RWPE2 (cell line): ENCODE measurements around the gene SEC23A.
"Not testable (repeated sequence)": the region's sequence is repeated elsewhere in the genome, so short reads cannot be mapped to it uniquely, and the experiment has no call there.

Experiments used
- ATAC-seq: fragments of 200-7000 bp; cut with Tn5 transposase; 3 replicates; pipeline ENCODE4 v1.9.1; 2021; ENCODE audit warnings: low read depth
- DNase-seq: peaks from one replicate; pipeline ENCODE4 v3.0.0-alpha.2; 2020; ENCODE audit warnings: low spot score
- H3K27ac ChIP-seq: fragments of 450-650 bp; 2 replicates; pipeline ENCODE4 v1.5.1; 2017; ENCODE audit warnings: mild to moderate bottlenecking; ENCODE audit not compliant: poor library complexity, severe bottlenecking
- H3K27me3 ChIP-seq: fragments of 250-450 bp; sonication (Bioruptor Pico); 2 replicates; pipeline ENCODE4 v1.5.1; 2021; ENCODE audit warnings: mild to moderate bottlenecking, moderate library complexity; ENCODE audit not compliant: insufficient read depth, poor library complexity, severe bottlenecking
- H3K36me3 ChIP-seq: fragments of 250-450 bp; sonication (Bioruptor Pico); 2 replicates; pipeline ENCODE4 v1.5.1; 2020; ENCODE audit warnings: low read depth, mild to moderate bottlenecking, moderate library complexity
- H3K4me1 ChIP-seq: fragments of 250-450 bp; sonication (Bioruptor Pico); 2 replicates; pipeline ENCODE4 v1.5.1; 2021; ENCODE audit warnings: mild to moderate bottlenecking, moderate library complexity; ENCODE audit not compliant: insufficient read depth, poor library complexity, severe bottlenecking
- H3K4me3 ChIP-seq: fragments of 250-450 bp; sonication (Bioruptor Pico); 2 replicates; pipeline ENCODE4 v1.5.1; 2021; ENCODE audit warnings: mild to moderate bottlenecking, moderate library complexity; ENCODE audit not compliant: severe bottlenecking
- H3K9me3 ChIP-seq: fragments of 250-450 bp; sonication (Bioruptor Pico); 2 replicates; pipeline ENCODE4 v1.5.1; 2021; ENCODE audit warnings: mild to moderate bottlenecking, moderate library complexity; ENCODE audit not compliant: severe bottlenecking
- TF ChIP-seq, protein P1 (sequence below): fragments of 450-650 bp; IDR thresholded peaks from one replicate; pipeline ENCODE4 v1.5.1; 2017; ENCODE audit warnings: mild to moderate bottlenecking, moderate library complexity; ENCODE audit not compliant: poor library complexity, severe bottlenecking

Gene SEC23A

DNA sequence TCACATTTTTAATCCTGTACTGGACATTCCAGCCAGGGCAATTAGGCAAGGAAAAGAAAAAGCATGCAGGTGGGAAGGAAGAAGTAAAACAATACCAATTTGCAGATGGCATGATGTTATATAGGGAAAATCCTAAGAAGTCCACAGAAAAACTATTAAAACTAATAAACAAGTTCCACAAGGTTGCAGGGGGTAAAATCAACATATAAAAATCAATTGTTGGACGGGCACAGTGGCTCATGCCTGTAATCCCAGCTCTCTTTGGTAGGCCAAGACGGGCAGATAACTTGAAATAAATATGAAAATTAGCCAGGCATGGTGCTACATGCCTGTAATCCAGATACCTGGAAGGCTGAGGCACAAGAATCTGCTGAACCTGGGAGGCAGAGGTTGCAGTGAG lies 31.9 kb downstream of the SEC23A start:
- Histone ChIP-seq H3K4me1 (no peaks in the 10 kb centered on the region), H3K36me3 (peaks cover 93% of the 10 kb centered on the region), H3K27me3 (no peaks in the 10 kb centered on the region), H3K9me3 (no peaks in the 10 kb centered on the region), H3K4me3 (no peak overlapping the region), H3K27ac (no peak overlapping the region)
- ATAC-seq = no peak
- no peak for DNase-seq
- TF ChIP-seq, protein P1, sequence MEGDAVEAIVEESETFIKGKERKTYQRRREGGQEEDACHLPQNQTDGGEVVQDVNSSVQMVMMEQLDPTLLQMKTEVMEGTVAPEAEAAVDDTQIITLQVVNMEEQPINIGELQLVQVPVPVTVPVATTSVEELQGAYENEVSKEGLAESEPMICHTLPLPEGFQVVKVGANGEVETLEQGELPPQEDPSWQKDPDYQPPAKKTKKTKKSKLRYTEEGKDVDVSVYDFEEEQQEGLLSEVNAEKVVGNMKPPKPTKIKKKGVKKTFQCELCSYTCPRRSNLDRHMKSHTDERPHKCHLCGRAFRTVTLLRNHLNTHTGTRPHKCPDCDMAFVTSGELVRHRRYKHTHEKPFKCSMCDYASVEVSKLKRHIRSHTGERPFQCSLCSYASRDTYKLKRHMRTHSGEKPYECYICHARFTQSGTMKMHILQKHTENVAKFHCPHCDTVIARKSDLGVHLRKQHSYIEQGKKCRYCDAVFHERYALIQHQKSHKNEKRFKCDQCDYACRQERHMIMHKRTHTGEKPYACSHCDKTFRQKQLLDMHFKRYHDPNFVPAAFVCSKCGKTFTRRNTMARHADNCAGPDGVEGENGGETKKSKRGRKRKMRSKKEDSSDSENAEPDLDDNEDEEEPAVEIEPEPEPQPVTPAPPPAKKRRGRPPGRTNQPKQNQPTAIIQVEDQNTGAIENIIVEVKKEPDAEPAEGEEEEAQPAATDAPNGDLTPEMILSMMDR = no peak

- Histone ChIP-seq H3K4me3 (no peak overlapping the region), H3K4me1 (no peaks in the 10 kb centered on the region), H3K36me3 (peaks cover 92% of the 10 kb centered on the region), H3K9me3 (no peaks in the 10 kb centered on the region), H3K27me3 (no peaks in the 10 kb centered on the region), H3K27ac (no peak overlapping the region)
- ATAC-seq (no peak), DNase-seq (no peak)
- TF ChIP-seq, protein P1 = no peak
Measured at GRCh38 chr14:39069923-39070322, 33.1 kb downstream of the SEC23A start.

- H3K36me3 ChIP-seq = peaks cover 92% of the 10 kb centered on the region
- not testable (repeated sequence) for H3K27me3 ChIP-seq, H3K9me3 ChIP-seq, ATAC-seq, H3K27ac ChIP-seq, H3K4me3 ChIP-seq, H3K4me1 ChIP-seq, DNase-seq
Measured at GRCh38 chr14:39069169-39069805, 33.7 kb downstream of the SEC23A start.

- DNase-seq = no peak
- Histone ChIP-seq H3K9me3 (peaks cover under 1% of the 10 kb centered on the region), H3K4me1 (no peaks in the 10 kb centered on the region), H3K27me3 (no peaks in the 10 kb centered on the region), H3K27ac (no peak overlapping the region), H3K36me3 (peaks cover 98% of the 10 kb centered on the region), H3K4me3 (no peak overlapping the region)
- no peak for ATAC-seq
- TF ChIP-seq, protein P1 = no peak
Measured at GRCh38 chr14:39060818-39061437, 42.1 kb downstream of the SEC23A start.

GRCh38 chr14:39055786-39056474 lies 47.1 kb downstream of the SEC23A start:
- H3K9me3 ChIP-seq = peaks cover 7% of the 10 kb centered on the region
- no peak for ATAC-seq
- no peak overlapping the region for H3K27ac ChIP-seq
- no peaks in the 10 kb centered on the region for H3K27me3 ChIP-seq
- DNase-seq = no peak
- H3K36me3 ChIP-seq = peaks cover 90% of the 10 kb centered on the region
- H3K4me3 ChIP-seq = no peak overlapping the region
- H3K4me1 ChIP-seq = peaks cover 2% of the 10 kb centered on the region
- TF ChIP-seq, protein P1 = no peak

DNA sequence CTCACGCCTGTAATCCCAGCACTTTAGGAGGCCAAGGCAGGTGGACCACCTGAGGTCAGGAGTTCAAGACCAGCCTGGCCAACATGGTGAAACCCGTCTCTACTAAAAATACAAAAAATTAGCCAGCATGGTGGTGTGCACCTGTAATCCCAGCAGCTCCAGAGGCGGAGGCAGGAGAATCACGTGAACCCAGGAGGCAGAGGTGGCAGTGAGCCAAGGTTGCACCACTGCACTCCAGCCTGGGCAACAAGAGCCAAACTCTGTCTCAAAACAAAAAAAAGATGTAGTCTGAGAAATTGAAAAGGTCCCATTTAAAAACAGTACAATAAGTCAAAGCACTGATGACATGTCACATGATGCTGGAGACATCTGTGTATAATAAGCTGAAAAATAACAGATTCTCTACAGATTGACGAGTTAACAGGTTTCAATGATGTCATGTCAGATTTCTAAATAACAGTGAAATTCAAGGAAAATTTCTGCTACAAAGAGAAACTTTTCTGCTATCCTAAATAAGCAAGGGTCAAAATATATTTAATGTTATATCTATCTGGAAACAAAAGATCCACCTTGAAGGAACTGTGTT lies 50.1 kb downstream of the SEC23A start:
- not testable (repeated sequence) for H3K4me1 ChIP-seq, H3K27me3 ChIP-seq, H3K4me3 ChIP-seq, H3K9me3 ChIP-seq, H3K27ac ChIP-seq, DNase-seq, ATAC-seq
- H3K36me3 ChIP-seq = peaks cover 84% of the 10 kb centered on the region
